ENCODE data around the gene RSPO3.

Gene RSPO3

GRCh38 chr6:127164565-127164964 is 46.1 kb downstream of the RSPO3 start:
- H3K79me2 ChIP-seq (ENCODE audit: insufficient read depth, low read depth): no peaks in the 10 kb centered on the region
- no peak overlapping the region for H3K4me3 ChIP-seq (IDR thresholded peaks at IDR 0.05; ENCODE audit: insufficient read depth, low read depth, low read length)
- H4K20me1 ChIP-seq (ENCODE audit: insufficient read depth): no peaks in the 10 kb centered on the region
- H3K9ac ChIP-seq: no peak overlapping the region
- H3K36me3 ChIP-seq (ENCODE audit: insufficient read depth): no peaks in the 10 kb centered on the region
- no peak overlapping the region for H3K4me2 ChIP-seq
- no peaks in the 10 kb centered on the region for H3K27me3 ChIP-seq (ENCODE audit: insufficient read depth, low read depth)
- no peak for TF ChIP-seq CTCF (conservative IDR thresholded peaks at IDR 0.05; ENCODE audit: low read depth, low read length)
- no peak overlapping the region for H3K27ac ChIP-seq
- H2AFZ ChIP-seq (ENCODE audit: low read depth): no peak overlapping the region
- H3K4me1 ChIP-seq (ENCODE audit: low read depth, poor library complexity, severe bottlenecking): no peaks in the 10 kb centered on the region

- H3K79me2 ChIP-seq (ENCODE audit: insufficient read depth, low read depth): no peaks in the 10 kb centered on the region
- no peak overlapping the region for H2AFZ ChIP-seq (ENCODE audit: low read depth)
- H3K9ac ChIP-seq: no peak overlapping the region
- no peaks in the 10 kb centered on the region for H4K20me1 ChIP-seq (ENCODE audit: insufficient read depth)
- no peak for TF ChIP-seq CTCF (conservative IDR thresholded peaks at IDR 0.05; ENCODE audit: low read depth, low read length)
- H3K4me2 ChIP-seq: no peak overlapping the region
- no peak overlapping the region for H3K4me3 ChIP-seq (IDR thresholded peaks at IDR 0.05; ENCODE audit: insufficient read depth, low read depth, low read length)
- H3K27me3 ChIP-seq (ENCODE audit: insufficient read depth, low read depth): no peaks in the 10 kb centered on the region
- H3K36me3 ChIP-seq (ENCODE audit: insufficient read depth): no peaks in the 10 kb centered on the region
- H3K4me1 ChIP-seq (ENCODE audit: low read depth, poor library complexity, severe bottlenecking): no peaks in the 10 kb centered on the region
- H3K27ac ChIP-seq: no peak overlapping the region
Observed at GRCh38 chr6:127173156-127173940, 54.9 kb downstream of the RSPO3 start.

GRCh38 chr6:127176146-127176545 is 57.7 kb downstream of the RSPO3 start:
- H3K36me3 ChIP-seq (ENCODE audit: insufficient read depth): no peaks in the 10 kb centered on the region
- TF ChIP-seq CTCF (conservative IDR thresholded peaks at IDR 0.05; ENCODE audit: low read depth, low read length): no peak
- H2AFZ ChIP-seq (ENCODE audit: low read depth): no peak overlapping the region
- H3K4me3 ChIP-seq (IDR thresholded peaks at IDR 0.05; ENCODE audit: insufficient read depth, low read depth, low read length): no peak overlapping the region
- no peak overlapping the region for H3K9ac ChIP-seq
- no peaks in the 10 kb centered on the region for H3K4me1 ChIP-seq (ENCODE audit: low read depth, poor library complexity, severe bottlenecking)
- H3K4me2 ChIP-seq: no peak overlapping the region
- H3K79me2 ChIP-seq (ENCODE audit: insufficient read depth, low read depth): no peaks in the 10 kb centered on the region
- no peaks in the 10 kb centered on the region for H4K20me1 ChIP-seq (ENCODE audit: insufficient read depth)
- no peak overlapping the region for H3K27ac ChIP-seq
- H3K27me3 ChIP-seq (ENCODE audit: insufficient read depth, low read depth): no peaks in the 10 kb centered on the region

- H2AFZ ChIP-seq (ENCODE audit: low read depth): no peak overlapping the region
- TF ChIP-seq CTCF (conservative IDR thresholded peaks at IDR 0.05; ENCODE audit: low read depth, low read length): no peak
- no peak overlapping the region for H3K27ac ChIP-seq
Observed at GRCh38 chr6:127177030-127177922, 58.8 kb downstream of the RSPO3 start.

More at GRCh38 chr6:127177030-127177922, 58.8 kb downstream of the RSPO3 start:
- H3K4me2 ChIP-seq: no peak overlapping the region
- no peaks in the 10 kb centered on the region for H3K4me1 ChIP-seq (ENCODE audit: low read depth, poor library complexity, severe bottlenecking)
- no peaks in the 10 kb centered on the region for H3K27me3 ChIP-seq (ENCODE audit: insufficient read depth, low read depth)
- H3K36me3 ChIP-seq (ENCODE audit: insufficient read depth): no peaks in the 10 kb centered on the region
- no peak overlapping the region for H3K4me3 ChIP-seq (IDR thresholded peaks at IDR 0.05; ENCODE audit: insufficient read depth, low read depth, low read length)
- no peaks in the 10 kb centered on the region for H4K20me1 ChIP-seq (ENCODE audit: insufficient read depth)
- no peak overlapping the region for H3K9ac ChIP-seq
- H3K79me2 ChIP-seq (ENCODE audit: insufficient read depth, low read depth): no peaks in the 10 kb centered on the region
